HCT116 (cell line): Measurements from ENCODE around the gene KCNAB2. TPM values are rescaled to one million over a fixed set of nuclear protein-coding genes. Genes with fewer than 3 reads are reported as not detected.

Experiments used
- ATAC-seq: fragments of 200-7000 bp; cut with Tn5 transposase; 2 replicates; pipeline ENCODE4 v1.9.1; 2020; ENCODE audit warnings: mild to moderate bottlenecking, moderate library complexity
- BruUV-seq: library from RNA; stranded (reverse); fragments of 400-500 nt; replicated peaks from 2 replicates; lab custom pipeline; 2021; lab: Mats Ljungman, UMichigan
- CTCF ChIA-PET: fragments of 300-600 bp; sonication (Branson Sonifier 250); formaldehyde crosslinking; loops from one replicate; lab custom pipeline; 2021; ENCODE audit warnings: antibody characterized with exemption; lab: Charles Lee
- POLR2A ChIA-PET: fragments of 300-600, 350-600 bp; sonication (Branson Sonifier 250); formaldehyde crosslinking; loops from one replicate; lab custom pipeline; 2021; ENCODE audit warnings: antibody characterized with exemption; lab: Charles Lee
- RAD21 ChIA-PET, 2 experiments: fragments of 300-600 bp; sonication (Branson Sonifier 250); formaldehyde crosslinking; loops; one replicate each; lab custom pipeline; 2023; ENCODE audit warnings: low total read pairs in 2 of 2; ENCODE audit not compliant: uncharacterized antibody in 2 of 2, unreplicated experiment in 2 of 2, low non-redundant PET in 1 of 2; lab: Charles Lee
- DNase-seq: peaks from one replicate; pipeline ENCODE4 v3.0.0-alpha.2; 2010; ENCODE audit warnings: low read depth, low spot score
- H2AFZ ChIP-seq: fragments of 200-600 bp; shearing (Covaris generic), sonication (generic); 2 replicates; pipeline ENCODE4 v1.6.1; 2017; ENCODE audit warnings: low read depth, mixed run types, mixed read lengths, antibody characterized with exemption, low read length; ENCODE audit not compliant: poor library complexity, severe bottlenecking
- H3K27ac ChIP-seq: 2 replicates; pipeline ENCODE4 v1.5.1; 2012; ENCODE audit warnings: low read depth, low read length
- H3K27me3 ChIP-seq: fragments of 200-600 bp; sonication (generic); 2 replicates; pipeline ENCODE4 v1.6.1; 2016; ENCODE audit warnings: mixed run types, low read length, mixed read lengths; ENCODE audit not compliant: insufficient read depth
- H3K36me3 ChIP-seq, 2 experiments: fragments of 200-500 bp in 1 of 2; fragments of 200-600 bp in 1 of 2; sonication (Bioruptor generic) in 1 of 2; sonication (generic) in 1 of 2; 2 replicates each; pipeline versions ENCODE4 v1.5.1 to v1.6.1; 2014 to 2016; ENCODE audit warnings: low read length in 2 of 2, inconsistent platforms in 1 of 2, mixed read lengths in 1 of 2, mixed run types in 1 of 2; ENCODE audit not compliant: insufficient read depth in 2 of 2, control insufficient read depth in 1 of 2
- H3K4me1 ChIP-seq, 2 experiments: fragments of 200-600 bp in 1 of 2; sonication (generic) in 1 of 2; 2 replicates each; pipeline versions ENCODE4 v1.5.1 to v1.6.1; 2012 to 2017; ENCODE audit warnings: low read length in 2 of 2, inconsistent platforms in 1 of 2, mild to moderate bottlenecking in 1 of 2, mixed read lengths in 1 of 2, mixed run types in 1 of 2, moderate library complexity in 1 of 2; ENCODE audit not compliant: insufficient read depth in 2 of 2, control insufficient read depth in 1 of 2
- H3K4me2 ChIP-seq: fragments of 200-600 bp; sonication (generic); 2 replicates; pipeline ENCODE4 v1.6.1; 2017; ENCODE audit warnings: mixed run types, low read length, mixed read lengths
- H3K4me3 ChIP-seq, 2 experiments: fragments of 200-600 bp in 1 of 2; sonication (generic) in 1 of 2; replicated peaks in 1 of 2; 2 replicates each; pipeline ENCODE4 v1.5.1; 2011 to 2016; ENCODE audit warnings: low read length in 2 of 2, control low read depth in 1 of 2, low read depth in 1 of 2, mild to moderate bottlenecking in 1 of 2, mixed read lengths in 1 of 2, mixed run types in 1 of 2
- H3K79me2 ChIP-seq: fragments of 200-600 bp; sonication (generic); 2 replicates; pipeline ENCODE4 v1.6.1; 2017; ENCODE audit warnings: mild to moderate bottlenecking, mixed run types, low read length, moderate library complexity, mixed read lengths; ENCODE audit not compliant: insufficient read depth
- H3K9ac ChIP-seq: fragments of 200-600 bp; sonication (generic); 2 replicates; pipeline ENCODE4 v1.6.1; 2016; ENCODE audit warnings: low read length, mixed read lengths
- H3K9me2 ChIP-seq: fragments of 200-600 bp; sonication (generic), shearing (Covaris generic); 2 replicates; pipeline ENCODE4 v1.6.1; 2017; ENCODE audit warnings: mixed run types, mild to moderate bottlenecking, moderate library complexity; ENCODE audit not compliant: insufficient read depth
- H3K9me3 ChIP-seq, 2 experiments: fragments of 200-500 bp in 1 of 2; fragments of 200-600 bp in 1 of 2; sonication (Bioruptor generic) in 1 of 2; sonication (generic) in 1 of 2; 2 replicates each; pipeline ENCODE4 v1.6.1; 2014 to 2017; ENCODE audit warnings: low read length in 2 of 2, mixed read lengths in 2 of 2, inconsistent platforms in 1 of 2, low read depth in 1 of 2, mild to moderate bottlenecking in 1 of 2, mixed run types in 1 of 2, moderate library complexity in 1 of 2; ENCODE audit not compliant: control insufficient read depth in 1 of 2, insufficient read depth in 1 of 2
- H4K20me1 ChIP-seq: fragments of 200-600 bp; sonication (generic), shearing (Covaris generic); 2 replicates; pipeline ENCODE4 v1.6.1; 2017; ENCODE audit warnings: mixed run types, mild to moderate bottlenecking, moderate library complexity; ENCODE audit not compliant: insufficient read depth
- ATF3 ChIP-seq: IDR thresholded peaks from 2 replicates; pipeline ENCODE4 v1.6.1; 2012
- CBX3 ChIP-seq: IDR thresholded peaks from 2 replicates; pipeline ENCODE4 v1.6.1; 2012; ENCODE audit warnings: low read depth
- CEBPB ChIP-seq: IDR thresholded peaks from 2 replicates; pipeline ENCODE4 v1.6.1; 2012; ENCODE audit warnings: low read depth
- CTCF ChIP-seq, 3 experiments: fragments of 200-600 bp in 1 of 3; sonication (generic) in 1 of 3; IDR thresholded peaks in 2 of 3; conservative IDR thresholded peaks in 1 of 3; 2 replicates each; pipeline ENCODE4 v1.5.1; 2012 to 2017; ENCODE audit warnings: low read depth in 2 of 3, low read length in 2 of 3, antibody characterized with exemption in 1 of 3, borderline replicate concordance in 1 of 3, control low read depth in 1 of 3, mild to moderate bottlenecking in 1 of 3, mixed read lengths in 1 of 3, mixed run types in 1 of 3, moderate library complexity in 1 of 3; ENCODE audit not compliant: insufficient read depth in 1 of 3
- EGR1 ChIP-seq: IDR thresholded peaks from 2 replicates; pipeline ENCODE4 v1.6.1; 2012; ENCODE audit warnings: low read depth
- ELF1 ChIP-seq: IDR thresholded peaks from 2 replicates; pipeline ENCODE4 v1.6.1; 2012; ENCODE audit warnings: low read depth, borderline replicate concordance
- FOSL1 ChIP-seq: IDR thresholded peaks from 2 replicates; pipeline ENCODE4 v1.6.1; 2012; ENCODE audit warnings: low read depth
- JUND ChIP-seq: IDR thresholded peaks from 2 replicates; pipeline ENCODE4 v1.6.1; 2012
- RAD21 ChIP-seq: IDR thresholded peaks from 2 replicates; pipeline ENCODE4 v1.6.1; 2012; ENCODE audit warnings: low read depth, mild to moderate bottlenecking
- SIN3A ChIP-seq: IDR thresholded peaks from 2 replicates; pipeline ENCODE4 v1.6.1; 2012; ENCODE audit warnings: low read depth
- TCF7L2 ChIP-seq: IDR thresholded peaks from 2 replicates; pipeline ENCODE4 v1.7.0; 2011; ENCODE audit warnings: borderline replicate concordance, inconsistent platforms; ENCODE audit not compliant: insufficient read depth, insufficient read length; ENCODE audit errors: extremely low read depth
- YY1 ChIP-seq: IDR thresholded peaks from 2 replicates; pipeline ENCODE4 v1.6.1; 2011; ENCODE audit warnings: low read length, low read depth, moderate library complexity, mild to moderate bottlenecking; ENCODE audit not compliant: insufficient replicate concordance; ENCODE audit errors: extremely low read depth
- ZFX ChIP-seq: fragments of 450-650 bp; IDR thresholded peaks from 2 replicates; pipeline ENCODE4 v1.6.1; 2017
- intact Hi-C: fragments of 100-400 bp; cut with micrococcal nuclease; formaldehyde crosslinking; loops from 2 replicates; pipeline ENCODE4 v1.10.0; 2022
- total RNA-seq: library from RNA; stranded (reverse); gene quantifications from one replicate; pipeline ENCODE4 v1.2.1, GENCODE V29; 2021; ENCODE audit not compliant: unreplicated experiment

The KCNAB2 gene
- total RNA-seq, 1 experiment from 2014 or later = 18.1 TPM

- Histone ChIP-seq H2AFZ (no peak overlapping the region), H3K27me3 (no peaks in the 10 kb centered on the region), H3K79me2 (no peaks in the 10 kb centered on the region), H3K4me2 (no peak overlapping the region), H3K4me1 (peaks cover 7 to 28% of the 10 kb centered on the region in 2 experiments; a peak in 3 of 4 replicates), H3K27ac (no peak overlapping the region), H3K9ac (no peak overlapping the region), H3K9me3 (no peaks in the 10 kb centered on the region), H3K9me2 (no peaks in the 10 kb centered on the region), H4K20me1 (no peaks in the 10 kb centered on the region), H3K36me3 (no peaks in the 10 kb centered on the region), H3K4me3 (no peak overlapping the region)
- intact Hi-C loops = no loop called here
- ATAC-seq (no peak), DNase-seq (no peak)
- CTCF ChIA-PET = no interaction called here
- no peak for TF ChIP-seq ZFX
- TF ChIP-seq TCF7L2 = no peak
- no peak for TF ChIP-seq RAD21
- TF ChIP-seq YY1 = no peak
- no peak for TF ChIP-seq FOSL1
- TF ChIP-seq ATF3 = no peak
- no peak for TF ChIP-seq ELF1
- no TSS peak for BruUV-seq
- POLR2A ChIA-PET = no interaction called here
- RAD21 ChIA-PET = no interaction called here
These were observed 99.7 kb downstream of the KCNAB2 start for GRCh38 chr1:6145396-6145750.

- no peak overlapping the region for H3K27ac ChIP-seq
- ChIA-PET CTCF (no interaction called here), POLR2A (no interaction called here), RAD21 (no interaction called here)
- H2AFZ ChIP-seq = no peak overlapping the region
- H3K9me2 ChIP-seq = no peaks in the 10 kb centered on the region
- DNase-seq (no peak), ATAC-seq (no peak)
- no peak overlapping the region for H3K4me2 ChIP-seq
- no peak overlapping the region for H3K9ac ChIP-seq
- H3K36me3 ChIP-seq = no peaks in the 10 kb centered on the region
- TF ChIP-seq YY1 (no peak), TCF7L2 (no peak), CBX3 (no peak), JUND (no peak), ELF1 (no peak), FOSL1 (no peak), CTCF (IDR thresholded peaks at IDR 0.05 in 2 of 3, conservative IDR thresholded peaks at IDR 0.05 in 1 of 3; ENCODE audit: borderline replicate concordance in 1 of 3, insufficient read depth in 1 of 3, low read depth in 2 of 3, low read length in 2 of 3) (no peak), SIN3A (no peak), CEBPB (no peak), EGR1 (no peak)
- H3K9me3 ChIP-seq = no peaks in the 10 kb centered on the region
- H3K4me3 ChIP-seq = no peak overlapping the region
- H3K27me3 ChIP-seq = no peaks in the 10 kb centered on the region
- intact Hi-C loops = no loop called here
- H3K4me1 ChIP-seq = peaks cover 7 to 28% of the 10 kb centered on the region in 2 experiments; a peak in 3 of 4 replicates
- H3K79me2 ChIP-seq = no peaks in the 10 kb centered on the region
- no TSS peak for BruUV-seq
- H4K20me1 ChIP-seq = no peaks in the 10 kb centered on the region
These were observed 100.2 kb downstream of the KCNAB2 start for GRCh38 chr1:6145864-6146410.
